Stimulated activated CD8-positive, alpha-beta memory T cell treated with anti-CD3 and anti-CD28 coated beads, Interleukin-15, amount 100 ng/mL, for 48 hours (primary cell): ENCODE results near the gene TMIGD3.

Experiments used
- DNase-seq, 2 donors: peaks; one replicate each; pipeline ENCODE4 v3.0.0-alpha.2; 2020; ENCODE audit warnings: low read depth in 2 of 2

The TMIGD3 gene

DNA sequence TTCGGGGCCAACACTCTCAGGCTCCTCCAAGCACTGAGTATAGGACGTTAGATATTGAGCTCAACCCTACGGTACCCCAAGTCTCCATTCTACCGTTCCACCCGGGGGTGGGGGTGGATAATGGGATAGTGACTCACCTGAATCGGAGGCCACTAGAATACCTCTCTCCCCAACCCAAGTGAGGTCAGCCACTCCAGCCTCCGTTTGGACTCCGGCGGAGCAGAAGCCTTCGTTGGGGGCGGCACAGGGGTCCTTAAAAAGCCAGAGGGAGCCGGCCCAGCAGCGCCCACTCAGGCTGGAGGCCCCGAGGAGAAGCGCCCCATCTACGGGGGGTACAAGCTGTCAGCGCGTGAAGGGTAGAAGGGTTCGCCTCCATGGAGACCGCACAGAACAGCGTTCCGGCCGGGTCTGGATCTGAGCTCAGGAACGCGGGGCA, 54.9 kb downstream of the TMIGD3 start:
- DNase-seq = peak in 1 of 2 donors; percentile 8

DNA sequence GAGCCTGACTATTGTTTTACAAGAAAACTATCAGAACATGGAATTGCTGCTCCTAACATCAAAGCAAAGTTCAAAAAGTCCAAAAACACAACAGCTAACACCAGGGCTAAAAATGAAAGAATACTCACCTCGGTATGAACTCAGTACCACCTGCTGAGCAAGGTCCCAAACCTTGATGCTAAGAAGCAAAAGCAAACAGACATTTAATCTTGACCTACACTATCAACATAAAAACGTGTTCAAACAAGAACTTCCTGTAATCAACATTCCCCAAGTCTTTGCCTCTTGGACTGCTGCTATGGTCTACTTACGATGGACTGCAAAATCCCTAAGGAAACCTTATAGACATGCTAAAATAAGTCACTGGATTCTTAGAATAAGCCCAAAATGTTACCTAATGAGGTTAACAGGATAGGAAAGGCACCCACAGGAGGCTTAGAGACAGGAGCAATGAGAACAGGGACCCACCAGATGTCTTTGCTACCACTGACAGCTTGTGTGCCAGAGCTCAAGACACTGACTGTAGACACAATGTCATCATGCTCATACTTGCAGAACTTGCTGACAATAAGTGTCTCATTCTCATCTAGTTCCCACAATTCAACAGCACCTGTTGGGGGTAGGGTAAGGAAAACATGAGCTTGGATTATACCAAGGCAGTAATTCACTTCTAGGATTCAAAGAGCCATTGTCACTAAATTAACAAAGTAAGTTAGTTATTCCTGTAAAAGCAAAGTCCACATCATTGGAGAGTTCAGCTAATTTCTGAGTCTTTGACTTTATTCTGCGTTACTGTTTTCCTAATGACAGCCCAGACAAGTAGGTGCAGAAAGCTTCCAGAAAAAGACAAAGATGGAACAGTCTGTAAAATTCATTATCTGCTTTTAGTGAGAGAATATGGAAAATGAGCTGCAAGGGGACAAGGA, 56.2 kb downstream of the TMIGD3 start:
- DNase-seq = no peak

DNA sequence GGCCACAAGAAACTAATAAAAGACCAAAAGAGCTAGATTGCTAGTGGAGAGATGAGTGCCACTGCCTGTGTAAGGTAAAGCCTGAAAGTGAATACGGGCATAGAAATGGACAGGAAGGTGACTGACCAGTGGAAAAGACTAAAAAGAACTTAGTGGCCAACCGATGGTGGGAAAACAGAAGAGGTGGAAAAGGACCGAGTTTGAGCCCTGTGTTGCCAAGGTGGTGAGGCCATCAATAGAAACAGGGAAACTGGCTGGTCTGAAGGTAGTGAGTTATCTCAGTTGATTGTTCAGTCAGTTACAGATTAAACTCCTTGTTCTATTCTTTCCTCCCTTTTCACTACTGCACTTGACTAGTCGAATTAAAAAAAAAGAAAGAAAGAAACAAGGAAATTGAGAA, 56.9 kb downstream of the TMIGD3 start:
- DNase-seq = no peak

DNA sequence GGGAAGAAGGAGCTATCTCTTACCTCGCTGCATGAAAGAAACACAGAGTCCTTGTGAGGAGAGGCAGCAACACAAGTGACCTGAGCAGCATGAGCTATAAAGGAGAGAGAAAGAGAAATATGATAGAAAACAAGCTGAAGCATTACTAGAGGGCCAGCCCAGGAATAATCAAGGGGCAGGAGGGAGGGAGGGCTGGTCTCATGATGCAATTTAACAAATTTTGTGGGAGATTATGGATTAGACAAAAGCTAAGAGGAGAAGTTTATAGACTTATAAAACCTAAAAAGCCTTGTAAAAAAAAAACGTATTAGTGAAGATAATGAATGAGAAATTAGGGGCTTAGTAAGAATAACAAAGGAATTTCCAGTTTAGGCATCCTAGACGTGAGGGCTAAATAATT, 59.4 kb downstream of the TMIGD3 start:
- DNase-seq = no peak

DNA sequence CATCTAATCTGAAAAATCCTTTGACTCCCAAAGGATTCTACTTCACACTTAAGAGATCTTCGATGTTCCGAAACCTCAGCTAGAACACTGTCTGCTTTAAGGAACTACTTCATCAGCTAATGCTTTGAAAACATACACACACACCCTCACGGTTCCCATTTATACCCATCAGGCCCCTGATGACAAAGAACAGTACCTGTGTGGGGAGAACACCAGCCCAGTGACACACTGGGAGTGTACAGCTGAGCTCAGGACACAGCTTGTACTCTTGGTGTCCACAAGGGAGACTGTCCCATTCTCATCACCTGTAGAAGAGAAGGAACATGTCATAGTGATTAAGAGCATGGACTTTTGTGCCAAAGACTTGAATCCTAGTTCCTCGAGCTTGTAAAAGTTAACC, 61.0 kb downstream of the TMIGD3 start:
- DNase-seq = peak in 1 of 2 donors; percentile 3

DNA sequence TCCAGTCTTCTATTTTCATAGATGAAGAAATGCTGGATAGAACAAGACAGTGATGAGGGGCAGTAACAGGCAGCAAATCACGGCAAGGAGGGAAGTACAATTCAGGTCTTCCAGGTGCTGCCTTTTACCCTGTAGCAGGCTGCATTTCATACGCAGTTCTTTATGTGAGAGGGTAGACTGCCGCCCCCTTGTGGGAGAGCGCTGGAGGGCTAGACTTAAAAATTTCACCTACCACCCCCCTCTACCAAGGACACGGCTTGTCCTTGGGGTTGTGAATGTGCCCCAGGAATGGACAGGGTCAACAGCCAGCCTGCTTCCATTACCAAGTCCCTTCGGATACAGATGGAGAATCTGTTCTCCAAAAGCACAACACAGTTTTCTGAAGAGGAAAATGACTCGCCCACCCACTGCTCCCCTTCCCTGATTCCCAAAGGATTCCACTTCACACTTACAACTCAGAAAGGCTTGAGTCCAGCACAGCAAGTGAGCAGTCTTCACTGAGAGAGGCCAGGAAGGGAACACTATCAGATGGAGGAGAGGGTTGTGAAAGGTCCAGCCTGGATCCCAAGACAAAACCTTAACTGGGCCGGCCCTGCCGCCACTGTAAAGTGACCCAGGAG, 61.8 kb downstream of the TMIGD3 start:
- peak; percentile 11 to 24 for DNase-seq

DNA sequence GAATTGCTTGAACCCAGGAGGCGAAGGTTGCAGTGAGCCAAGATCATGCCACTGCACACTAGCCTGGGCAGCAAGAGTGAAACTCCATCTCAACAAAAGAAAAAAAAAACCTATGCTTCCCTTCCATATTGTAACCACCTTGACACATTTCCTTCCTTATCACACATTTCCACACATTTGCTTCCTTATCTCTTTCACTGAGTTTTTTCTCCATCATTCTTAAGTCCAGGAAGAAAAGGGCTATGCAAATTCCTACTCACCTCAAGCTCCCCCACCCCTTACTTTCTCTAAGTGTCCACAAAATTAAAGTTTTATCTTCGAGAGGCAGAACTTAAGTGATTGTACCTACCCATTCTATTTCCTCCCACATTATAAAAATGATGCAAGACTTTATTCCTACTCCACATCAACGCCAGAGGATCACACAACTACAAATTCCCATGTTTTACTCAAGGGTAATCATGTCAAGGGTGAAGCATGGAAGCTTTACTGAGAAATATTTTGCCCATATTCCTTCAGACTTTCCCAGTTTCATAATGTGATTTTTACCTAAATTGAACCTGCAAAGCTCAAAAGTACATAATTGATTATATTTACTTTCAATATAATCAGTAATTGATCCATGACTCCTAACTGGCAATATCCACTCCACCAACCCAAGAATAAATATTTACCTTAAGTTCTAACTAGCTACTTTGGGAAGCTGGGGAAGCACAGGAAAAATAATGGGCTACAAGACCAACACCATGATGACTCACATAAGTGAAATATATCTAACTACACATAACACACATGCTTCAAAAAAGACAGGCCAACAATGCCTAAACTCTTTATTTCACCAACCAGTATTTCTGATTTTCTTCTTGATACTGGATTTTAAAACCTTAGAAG, 63.7 kb downstream of the TMIGD3 start:
- DNase-seq = no peak

DNA sequence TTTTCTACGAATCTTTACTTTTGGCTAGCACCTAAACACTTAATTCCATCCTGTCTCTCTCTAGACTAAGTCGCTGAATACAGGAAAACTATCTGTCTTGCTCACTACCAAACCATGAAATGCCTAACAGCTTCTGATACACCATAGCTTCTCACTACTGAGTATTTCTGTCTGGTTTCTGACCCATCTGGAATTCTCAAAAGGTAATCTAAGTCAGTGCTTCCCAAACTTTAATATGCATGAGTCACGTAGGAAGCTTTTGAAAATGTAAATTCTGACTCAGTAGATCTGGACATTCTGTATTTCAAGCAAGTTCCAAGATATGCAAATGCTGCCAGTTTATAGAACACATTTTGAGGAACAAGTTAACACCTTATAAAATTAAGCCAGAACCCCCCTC, 66.7 kb downstream of the TMIGD3 start:
- no peak for DNase-seq
